Myometrial cell (primary cell): ENCODE measurements around the gene DVL1. TPM values are rescaled to one million over a fixed set of nuclear protein-coding genes. Genes with fewer than 3 reads are reported as not detected.

ENCODE experiments used
- total RNA-seq: library from RNA; depleted of rRNA; stranded (reverse); fragments of >200 nt; gene quantifications from 2 replicates; pipeline ENCODE4 v1.2.3, GENCODE V29; 2015

Gene DVL1
- 66.8 and 69.5 TPM in 2 replicates for total RNA-seq

GRCh38 chr1:1349256-1350012 is at the start of gene DVL1:
Gene DVL1, minus strand, starts transcription at chr1:1349418. Its CDS starts 353 bp downstream, at chr1:1349065.

DNA sequence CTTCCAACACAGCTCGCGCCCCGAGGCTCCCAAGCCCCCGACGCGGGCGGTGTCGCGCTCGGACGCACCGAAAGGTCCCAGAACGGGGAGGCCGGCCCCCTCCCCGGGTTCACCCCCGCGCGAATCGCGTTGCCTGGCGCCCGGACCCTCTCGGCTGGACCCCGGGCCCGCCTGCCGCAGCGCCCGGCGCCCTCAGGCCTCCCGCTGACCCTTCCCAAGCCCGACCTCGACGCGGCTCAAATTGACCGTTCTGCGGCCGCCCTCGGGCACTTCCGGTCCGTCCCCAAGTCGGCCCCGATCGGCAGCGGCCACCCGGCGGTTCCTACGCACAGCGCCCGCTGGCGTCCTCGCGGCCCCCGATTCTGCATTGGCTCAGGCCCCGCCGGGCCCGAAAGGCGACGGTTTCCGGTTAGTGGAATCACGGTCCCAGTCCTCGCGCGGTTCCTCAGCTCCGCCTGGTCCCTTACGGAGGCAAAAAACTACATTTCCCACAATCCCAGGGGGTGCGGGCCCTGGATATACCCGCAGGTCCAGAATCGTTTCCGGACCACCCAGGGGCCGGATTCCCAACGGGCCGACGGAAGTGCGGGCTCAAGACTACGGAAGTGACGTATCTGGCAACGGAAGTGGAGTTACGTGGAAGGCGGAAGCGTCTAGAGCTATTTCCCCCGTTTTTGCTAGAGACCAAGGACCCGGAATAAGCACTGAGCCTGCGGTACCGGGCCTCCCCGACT is 25.9 kb upstream of the DVL1 start, which contains the start of gene AURKAIP1:
AURKAIP1 (minus strand) TSS at position 279 of the 734 bp plus-strand sequence. CDS start 451 bp downstream, outside the sequence.

GRCh38 chr1:1358433-1359271 is 9.4 kb upstream of the DVL1 start, which contains the start of gene MXRA8:
Gene MXRA8, minus strand, starts transcription at chr1:1358555. Its CDS starts 51 bp downstream, at chr1:1358504.

GRCh38 chr1:1331068-1331965 is 17.9 kb downstream of the DVL1 start, which contains the start of gene TAS1R3:
Gene TAS1R3, plus strand, starts transcription at chr1:1331280. Its CDS starts 66 bp downstream, at chr1:1331346.

GRCh38 chr1:1324524-1325287 is 24.5 kb downstream of the DVL1 start, which contains the start of the genes CPTP and INTS11:
Gene CPTP, plus strand, starts transcription at chr1:1324802. Its CDS starts 2,109 bp downstream, at chr1:1326911.
Gene INTS11, minus strand, starts transcription at chr1:1324660. Its CDS starts 52 bp downstream, at chr1:1324608.

GRCh38 chr1:1307923-1308755 is 41.1 kb downstream of the DVL1 start, which contains the start of the genes ACAP3 and PUSL1:
Gene ACAP3, minus strand, starts transcription at chr1:1307930. Its CDS starts 115 bp downstream, at chr1:1307815.
Gene PUSL1, plus strand, starts transcription at chr1:1308597. Its CDS starts 47 bp downstream, at chr1:1308644.

Other genes starting within 250 kb of the DVL1 start
- gene C1orf159, start 233.3 kb downstream of the DVL1 start, total RNA-seq, result 14.4 and 24.2 TPM in 2 replicates
- not detected in 2 replicates for gene TTLL10, start 175.5 kb downstream of the DVL1 start, total RNA-seq
- gene TNFRSF18, start 142.8 kb downstream of the DVL1 start, total RNA-seq, result 1.9 and 3.7 TPM in 2 replicates
- not detected in 2 replicates for gene TNFRSF4, start 135.3 kb downstream of the DVL1 start, total RNA-seq
- gene SDF4, start 117.4 kb downstream of the DVL1 start, total RNA-seq, result 216 and 244 TPM in 2 replicates
- gene B3GALT6, start 117.2 kb downstream of the DVL1 start, total RNA-seq, result 23.9 and 24.6 TPM in 2 replicates
- gene C1QTNF12, start 102.7 kb downstream of the DVL1 start, total RNA-seq, result 1.1 TPM in 1 of 2 replicates, not detected in the other
- gene UBE2J2, start 75.6 kb downstream of the DVL1 start, total RNA-seq, result 40.1 and 44.5 TPM in 2 replicates
- gene SCNN1D, start 69.0 kb downstream of the DVL1 start, total RNA-seq, result under 0.01 TPM in 1 of 2 replicates, not detected in the other
- 19.1 and 25.4 TPM in 2 replicates for gene ACAP3, start 41.5 kb downstream of the DVL1 start, total RNA-seq
- gene PUSL1, start 40.8 kb downstream of the DVL1 start, total RNA-seq, result 33.4 and 34.2 TPM in 2 replicates
- gene INTS11, start 24.8 kb downstream of the DVL1 start, total RNA-seq, result 119 TPM in 2 replicates
- gene CPTP, start 24.6 kb downstream of the DVL1 start, total RNA-seq, result 21.6 and 39.8 TPM in 2 replicates
- gene TAS1R3, start 18.1 kb downstream of the DVL1 start, total RNA-seq, result 0.18 TPM in 1 of 2 replicates, not detected in the other
- 354 and 384 TPM in 2 replicates for gene MXRA8, start 9.1 kb upstream of the DVL1 start, total RNA-seq
- gene AURKAIP1, start 25.8 kb upstream of the DVL1 start, total RNA-seq, result 186 and 214 TPM in 2 replicates
- gene CCNL2, start 49.9 kb upstream of the DVL1 start, total RNA-seq, result 33.4 and 51.4 TPM in 2 replicates
- gene MRPL20, start 57.9 kb upstream of the DVL1 start, total RNA-seq, result 136 and 244 TPM in 2 replicates
- 4.3 and 6.6 TPM in 2 replicates for gene ANKRD65, start 71.9 kb upstream of the DVL1 start, total RNA-seq
- 12.2 and 13.3 TPM in 2 replicates for gene VWA1, start 86.3 kb upstream of the DVL1 start, total RNA-seq
- 0.29 and 3.4 TPM in 2 replicates for gene ATAD3C, start 100.3 kb upstream of the DVL1 start, total RNA-seq
- 29.1 and 33.2 TPM in 2 replicates for gene ATAD3B, start 122.3 kb upstream of the DVL1 start, total RNA-seq
- 58.5 and 59.7 TPM in 2 replicates for gene ATAD3A, start 162.7 kb upstream of the DVL1 start, total RNA-seq
- 18.3 and 20.5 TPM in 2 replicates for gene TMEM240, start 191.2 kb upstream of the DVL1 start, total RNA-seq
- 104 and 107 TPM in 2 replicates for gene SSU72, start 225.4 kb upstream of the DVL1 start, total RNA-seq